HG03159 (cell line): ENCODE data around the gene TIMMDC1.
A peak's percentile ranks its signal among the peaks of the same experiment; 100 is the strongest.

ENCODE experiments used
- ATAC-seq: cut with Tn5 transposase; IDR thresholded peaks from one replicate; pipeline ENCODE4 v1.9.1; 2021; ENCODE audit warnings: mild to moderate bottlenecking, moderate library complexity; ENCODE audit not compliant: unreplicated experiment

Gene TIMMDC1, protein sequence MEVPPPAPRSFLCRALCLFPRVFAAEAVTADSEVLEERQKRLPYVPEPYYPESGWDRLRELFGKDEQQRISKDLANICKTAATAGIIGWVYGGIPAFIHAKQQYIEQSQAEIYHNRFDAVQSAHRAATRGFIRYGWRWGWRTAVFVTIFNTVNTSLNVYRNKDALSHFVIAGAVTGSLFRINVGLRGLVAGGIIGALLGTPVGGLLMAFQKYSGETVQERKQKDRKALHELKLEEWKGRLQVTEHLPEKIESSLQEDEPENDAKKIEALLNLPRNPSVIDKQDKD

DNA sequence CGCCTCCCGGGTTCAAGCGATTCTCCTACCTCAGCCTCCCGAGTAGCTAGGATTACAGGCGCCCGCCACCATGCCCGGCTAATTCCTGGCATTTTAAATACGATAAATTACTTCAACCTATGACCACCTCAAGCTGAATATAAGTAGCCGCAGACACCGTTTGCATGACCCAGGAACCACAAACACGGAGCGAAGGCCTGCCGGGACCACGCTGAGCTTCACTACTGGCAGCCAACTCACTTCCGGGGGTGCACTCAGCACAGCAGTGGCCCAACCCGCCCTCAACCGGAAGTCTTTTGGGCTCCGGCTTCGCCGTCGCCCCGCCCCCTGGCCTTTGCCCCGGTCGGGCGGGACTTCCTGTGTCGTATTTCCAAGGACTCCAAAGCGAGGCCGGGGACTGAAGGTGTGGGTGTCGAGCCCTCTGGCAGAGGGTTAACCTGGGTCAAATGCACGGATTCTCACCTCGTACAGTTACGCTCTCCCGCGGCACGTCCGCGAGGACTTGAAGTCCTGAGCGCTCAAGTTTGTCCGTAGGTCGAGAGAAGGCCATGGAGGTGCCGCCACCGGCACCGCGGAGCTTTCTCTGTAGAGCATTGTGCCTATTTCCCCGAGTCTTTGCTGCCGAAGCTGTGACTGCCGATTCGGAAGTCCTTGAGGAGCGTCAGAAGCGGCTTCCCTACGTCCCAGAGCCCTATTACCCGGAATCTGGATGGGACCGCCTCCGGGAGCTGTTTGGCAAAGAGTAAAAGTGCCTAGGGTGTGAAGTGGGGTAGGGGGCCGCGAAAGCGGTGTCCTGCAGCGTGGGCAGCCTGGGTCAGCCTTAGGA, at the start of gene TIMMDC1:
Gene TIMMDC1, plus strand, starts transcription at position 362 of the 826 bp plus-strand sequence. Its CDS starts 187 bp downstream, at position 549.
- peak; percentile 98 for ATAC-seq

DNA sequence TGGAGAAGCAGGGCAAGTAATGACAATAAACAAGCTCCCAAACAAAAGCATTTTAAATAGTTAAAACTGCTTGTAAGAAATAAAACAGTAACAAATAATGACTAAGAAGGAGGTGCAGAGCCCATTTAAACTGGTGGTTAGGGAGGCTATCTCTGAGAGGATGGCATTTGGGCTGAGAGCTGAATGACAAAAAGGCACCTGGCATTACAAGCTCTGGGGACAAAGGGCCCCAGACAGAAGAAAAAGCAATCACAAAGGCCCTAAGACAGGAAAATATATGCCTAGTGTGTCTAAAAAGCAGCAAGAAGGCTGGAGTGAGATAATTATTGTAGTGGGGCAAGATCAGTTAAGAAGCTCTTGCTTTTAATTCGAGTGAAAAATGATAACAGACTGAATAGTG, 44.5 kb upstream of the TIMMDC1 start:
- no peak for ATAC-seq

DNA sequence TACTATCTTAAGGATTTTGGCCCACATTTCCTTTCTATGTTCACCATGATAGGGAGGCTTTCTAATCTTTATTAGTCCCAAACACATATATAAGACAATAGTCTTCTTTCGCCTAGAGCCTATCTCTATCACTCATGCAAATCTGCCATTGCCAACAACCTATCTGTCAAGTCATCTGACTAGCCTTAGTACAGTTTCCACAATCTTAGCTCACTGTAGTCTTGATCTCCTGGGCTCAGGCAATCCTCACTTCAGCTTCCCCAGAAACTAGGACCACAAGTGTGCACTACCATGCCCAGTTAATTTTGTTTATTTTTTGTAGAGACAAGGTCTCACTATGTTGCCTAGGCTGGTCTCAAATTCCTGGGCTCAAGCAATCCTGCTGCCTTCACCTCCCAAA, 41.9 kb upstream of the TIMMDC1 start:
- ATAC-seq = no peak

DNA sequence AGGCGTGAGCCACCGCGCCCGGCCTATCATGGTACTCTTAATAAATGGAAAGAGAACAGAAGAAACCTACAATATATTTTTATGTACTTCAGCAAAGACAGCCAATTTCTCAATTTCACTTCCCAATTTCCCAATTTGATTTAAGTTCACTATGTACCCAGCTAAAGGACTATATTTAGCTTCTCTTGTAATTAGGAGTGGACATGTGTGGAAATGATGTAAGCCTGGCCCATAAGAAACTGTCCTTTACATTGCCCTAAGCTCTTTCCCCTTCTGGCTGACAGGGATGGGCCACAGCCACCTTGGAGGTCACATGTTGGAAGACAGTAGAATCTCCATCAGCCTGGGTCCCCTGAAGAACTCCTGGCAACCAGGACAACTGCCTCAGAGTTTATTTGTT, 41.1 kb upstream of the TIMMDC1 start:
- no peak for ATAC-seq

DNA sequence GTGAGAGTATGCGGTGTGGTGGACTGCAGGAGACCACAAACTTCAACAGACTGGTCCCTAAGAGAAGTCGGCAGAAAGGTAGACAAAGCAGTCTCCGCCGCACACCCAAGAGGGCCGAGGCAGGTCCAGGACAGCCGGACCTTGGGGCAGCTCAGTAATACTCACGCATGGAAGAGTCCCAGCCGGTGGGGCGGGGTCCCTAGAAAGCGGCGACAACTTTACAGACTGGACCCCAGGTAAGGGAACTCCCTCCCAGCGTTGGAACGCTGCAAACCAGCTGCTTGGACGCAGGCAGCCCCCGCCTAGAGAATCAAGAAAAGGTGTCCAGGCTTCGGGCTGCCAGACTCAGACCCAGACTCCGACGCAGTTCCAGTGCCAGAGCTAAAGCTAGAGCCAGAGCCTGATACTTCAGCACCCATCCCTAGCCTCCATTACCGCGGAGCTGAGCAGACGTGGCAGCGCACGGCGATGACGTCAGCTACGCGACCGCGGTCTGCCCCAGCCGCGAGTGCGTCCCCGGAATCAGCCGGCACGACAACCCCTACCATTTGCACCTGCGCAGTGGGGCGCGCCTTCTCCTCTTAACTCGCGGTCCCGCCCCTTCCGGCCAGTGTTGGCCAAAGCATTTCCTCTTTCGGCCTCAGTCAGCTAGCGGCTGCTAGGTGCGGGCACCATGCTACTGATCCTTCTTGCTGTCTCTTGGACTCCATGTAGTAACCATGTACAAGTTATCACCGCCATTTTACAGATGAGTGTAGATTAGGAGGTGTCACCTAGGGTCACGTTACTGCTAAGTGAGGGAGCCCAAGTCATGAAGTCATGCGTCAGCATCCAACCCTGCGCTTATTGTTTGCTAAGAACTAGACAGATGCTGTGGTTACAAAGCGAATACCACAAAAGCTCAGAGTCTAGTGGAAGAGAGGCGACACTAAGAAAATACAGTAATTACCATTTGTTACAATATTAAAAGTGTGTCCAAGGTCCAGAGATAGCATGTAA, 34.9 kb upstream of the TIMMDC1 start, which contains the start of gene TMEM39A:
Gene TMEM39A, minus strand, starts transcription at position 445 of the 999 bp plus-strand sequence. CDS start 1,541 bp downstream, outside the sequence.
- ATAC-seq = peak; percentile 88

DNA sequence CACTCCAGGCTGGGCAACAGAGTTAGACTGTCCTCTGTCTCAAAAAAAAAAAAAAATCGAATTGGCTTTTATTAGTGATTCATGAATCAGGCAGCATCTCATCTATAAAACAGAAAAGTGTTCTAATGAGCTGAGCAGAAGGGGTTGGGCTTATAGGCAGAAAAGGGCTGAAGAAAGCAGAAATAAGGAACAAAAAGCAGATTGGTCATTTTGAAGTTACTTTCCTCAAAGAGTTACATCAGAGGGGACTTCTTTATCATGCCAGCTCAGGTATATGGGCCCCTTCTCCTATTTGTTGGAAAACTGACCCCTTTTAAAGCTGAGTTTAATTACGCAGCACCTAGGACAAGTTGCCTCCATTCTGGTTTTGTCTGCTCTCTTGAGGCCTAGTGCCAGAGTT, 30.3 kb upstream of the TIMMDC1 start:
- no peak for ATAC-seq

DNA sequence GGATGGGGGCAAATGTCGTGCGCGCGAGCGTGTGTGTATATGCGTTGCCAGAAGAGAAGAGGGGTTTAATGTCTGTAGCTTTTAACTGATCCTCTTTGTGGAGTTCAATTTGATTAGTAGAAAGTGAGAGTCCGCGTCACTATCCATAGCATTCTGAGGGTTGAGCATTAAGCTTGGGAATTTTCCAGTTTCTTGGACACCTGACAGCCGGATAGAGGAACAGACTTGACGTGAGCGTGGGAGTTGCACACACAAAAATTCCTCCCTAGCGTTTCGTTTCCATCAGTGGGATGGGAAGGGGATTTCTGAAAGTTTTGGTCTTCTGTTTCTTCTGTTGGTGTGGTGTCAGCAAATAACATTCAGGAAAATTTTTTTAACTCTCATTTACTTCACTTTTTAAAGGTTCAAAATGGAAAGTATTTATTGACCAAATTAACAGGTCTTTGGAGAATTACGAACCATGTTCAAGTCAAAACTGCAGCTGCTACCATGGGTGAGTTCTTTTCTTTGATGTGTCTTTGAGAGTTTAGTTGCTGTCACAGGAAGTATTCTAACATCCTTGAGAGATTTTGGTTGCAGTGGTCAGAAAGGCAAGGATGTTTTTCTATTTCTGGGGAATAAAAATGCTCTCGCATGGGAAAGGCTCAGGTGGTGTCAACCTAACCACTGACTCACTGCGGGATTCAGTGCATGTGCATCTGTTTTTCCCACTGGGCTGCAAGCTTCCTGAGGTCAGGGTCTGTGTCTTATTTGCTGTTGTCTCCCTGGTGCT, 28.7 kb upstream of the TIMMDC1 start:
- no peak for ATAC-seq

DNA sequence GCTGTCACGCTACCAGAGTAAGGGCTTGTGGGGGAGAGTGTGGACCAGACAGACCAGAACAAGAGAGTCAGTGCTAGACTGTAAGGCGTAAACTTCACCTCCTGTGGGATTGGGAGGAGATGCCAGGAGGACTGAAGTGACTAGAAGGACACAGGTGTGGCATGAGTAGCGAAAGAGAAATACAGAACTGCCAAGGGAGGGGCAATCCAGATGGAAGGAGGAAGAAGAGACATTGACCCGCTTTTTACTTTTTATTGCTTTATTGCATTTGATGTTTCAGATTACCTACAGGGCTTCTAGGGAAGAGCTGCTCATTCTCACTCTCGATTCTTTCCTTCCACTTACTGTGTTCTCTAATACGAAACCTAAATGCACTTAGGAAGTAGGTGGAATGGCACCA, 27.5 kb upstream of the TIMMDC1 start:
- no peak for ATAC-seq

DNA sequence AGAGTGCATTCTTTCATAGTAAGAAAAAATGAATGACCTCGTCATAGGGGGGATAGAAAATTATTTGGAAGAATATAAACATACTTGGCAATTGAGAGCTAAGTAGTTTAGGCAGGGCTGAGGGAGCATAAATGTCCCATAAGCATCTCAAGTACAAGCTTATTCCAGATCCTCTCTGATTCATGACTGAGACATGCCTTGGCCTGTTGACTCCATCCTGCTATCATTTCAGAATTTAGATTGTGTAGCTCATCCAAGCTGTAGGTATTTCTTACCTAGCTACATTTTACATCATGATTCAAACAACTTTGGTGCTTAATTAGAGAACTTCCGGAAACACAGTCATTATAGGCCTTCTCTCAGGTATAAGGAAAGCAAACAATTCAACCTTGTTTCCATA, 17.3 kb upstream of the TIMMDC1 start:
- no peak for ATAC-seq

DNA sequence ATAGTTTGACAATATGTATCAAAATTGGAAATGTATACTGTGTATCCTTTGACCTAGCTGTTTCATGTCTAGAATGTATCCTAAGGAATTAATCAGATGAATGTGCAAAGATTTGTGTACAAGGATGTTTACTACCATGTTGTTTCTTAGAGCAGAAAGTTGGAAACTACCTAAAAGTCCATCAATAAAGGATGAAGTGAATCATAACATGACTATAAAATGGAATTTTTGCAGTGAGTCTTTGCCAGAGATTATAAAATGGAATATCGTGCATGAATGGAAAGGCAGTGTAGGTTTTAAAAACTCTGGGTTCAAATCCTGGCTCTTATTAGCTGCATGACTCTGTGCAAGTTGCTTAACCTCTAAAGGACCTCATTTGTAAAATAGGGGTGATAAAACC, 15.2 kb upstream of the TIMMDC1 start:
- no peak for ATAC-seq

DNA sequence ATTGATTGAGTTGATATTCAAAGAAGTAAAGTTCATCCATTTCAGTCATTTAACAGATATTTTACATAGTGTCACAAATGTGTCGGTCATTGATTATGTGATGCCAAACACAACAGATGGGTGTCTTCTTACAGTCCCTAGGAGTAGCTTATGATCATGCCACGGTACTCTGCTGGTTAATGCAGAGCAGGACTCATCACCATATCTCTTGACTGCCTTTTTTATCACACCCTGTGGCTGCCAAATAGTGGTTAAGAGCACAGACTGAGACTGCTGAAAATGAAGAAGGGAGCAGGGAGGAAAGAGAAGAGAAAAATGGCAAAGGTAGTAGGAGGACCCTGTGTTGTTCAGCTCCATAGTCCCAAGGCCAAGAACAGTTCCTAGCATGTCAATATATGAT, 12.8 kb upstream of the TIMMDC1 start:
- ATAC-seq = no peak

DNA sequence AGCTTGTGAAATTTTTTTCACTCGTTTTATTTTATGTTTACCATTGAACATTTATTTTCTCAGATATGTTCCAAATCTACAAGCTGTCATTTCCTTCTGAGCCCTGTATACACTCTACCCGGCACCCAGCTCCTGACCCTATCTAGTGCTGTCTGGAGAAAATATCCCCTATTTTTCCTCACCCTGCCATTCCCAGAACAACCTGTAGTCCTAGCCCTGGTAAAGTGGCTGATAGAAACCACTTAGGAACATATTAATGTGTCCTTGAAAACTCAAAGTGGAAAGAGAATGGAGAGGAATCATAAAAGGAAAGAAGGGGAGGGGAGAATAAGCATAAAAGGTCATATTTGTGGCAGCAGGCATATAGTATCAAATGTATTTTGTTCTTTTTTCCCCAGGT, 8.2 kb upstream of the TIMMDC1 start:
- no peak for ATAC-seq

DNA sequence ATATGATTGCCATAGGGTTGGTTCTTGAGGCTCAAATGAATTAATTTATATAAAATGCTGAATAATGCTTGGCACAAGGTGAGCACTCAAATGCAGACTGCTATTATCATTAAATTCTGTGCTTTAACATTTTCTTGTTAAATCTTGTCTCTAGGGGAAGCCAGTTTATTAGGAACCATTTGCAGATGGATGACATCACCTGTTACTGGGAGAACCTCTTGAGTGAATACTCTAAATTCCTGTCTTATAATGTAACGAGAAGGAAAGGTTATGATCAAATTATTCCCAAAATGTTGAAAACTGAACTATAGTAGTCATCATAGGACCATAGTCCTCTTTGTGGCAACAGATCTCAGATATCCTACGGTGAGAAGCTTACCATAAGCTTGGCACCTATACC, 6.2 kb upstream of the TIMMDC1 start:
- ATAC-seq = no peak

DNA sequence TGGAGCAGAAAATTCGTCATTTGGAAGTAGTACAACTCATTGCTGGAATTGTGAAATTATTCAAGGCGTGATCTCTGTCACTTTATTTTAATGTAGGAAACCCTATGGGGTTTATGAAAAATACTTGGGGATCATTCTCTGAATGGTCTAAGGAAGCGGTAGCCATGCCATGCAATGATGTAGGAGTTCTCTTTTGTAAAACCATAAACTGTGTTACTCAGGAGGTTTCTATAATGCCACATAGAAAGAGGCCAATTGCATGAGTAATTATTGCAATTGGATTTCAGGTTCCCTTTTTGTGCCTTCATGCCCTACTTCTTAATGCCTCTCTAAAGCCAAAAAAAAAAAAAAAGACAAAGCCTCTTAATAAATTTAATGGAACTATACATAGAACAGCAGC, 5.5 kb upstream of the TIMMDC1 start:
- no peak for ATAC-seq

DNA sequence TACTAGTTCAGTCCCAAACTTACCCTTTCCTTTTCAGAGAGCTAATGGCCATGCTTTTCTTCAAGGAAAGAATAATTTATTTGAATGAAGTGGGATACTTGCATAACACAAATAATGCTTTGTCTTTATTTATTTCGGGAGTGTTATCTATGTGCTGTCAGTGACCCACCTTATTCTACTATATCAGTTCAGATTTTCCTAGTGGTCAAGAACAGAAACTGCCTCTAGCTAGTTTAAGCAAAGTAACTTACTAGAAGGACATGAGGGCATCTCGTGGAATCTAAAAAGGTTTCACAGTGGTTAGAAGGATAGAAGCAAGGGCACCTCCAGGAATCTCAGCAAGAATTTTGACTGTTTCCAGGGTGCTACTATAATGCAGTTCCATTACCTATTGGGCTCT, 3.8 kb upstream of the TIMMDC1 start:
- ATAC-seq = no peak

DNA sequence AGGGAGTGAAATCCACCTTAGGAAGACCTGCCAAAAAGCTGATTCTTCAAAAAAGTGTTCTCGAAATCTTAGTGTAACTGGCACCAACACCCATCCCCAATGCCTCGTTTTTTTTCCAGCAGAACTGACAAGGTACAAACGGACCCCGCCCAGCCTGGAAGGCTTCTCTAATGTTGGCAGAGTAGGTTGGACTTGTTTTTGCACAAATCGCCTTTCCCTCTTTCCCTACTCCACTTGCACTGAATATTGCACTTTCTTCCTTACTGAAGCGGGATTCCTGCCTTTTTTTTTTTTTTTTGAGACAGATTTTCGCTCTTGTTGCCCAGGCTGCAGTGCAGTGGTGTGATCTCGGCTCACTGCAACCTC, 544 bp upstream of the TIMMDC1 start:
- no peak for ATAC-seq

DNA sequence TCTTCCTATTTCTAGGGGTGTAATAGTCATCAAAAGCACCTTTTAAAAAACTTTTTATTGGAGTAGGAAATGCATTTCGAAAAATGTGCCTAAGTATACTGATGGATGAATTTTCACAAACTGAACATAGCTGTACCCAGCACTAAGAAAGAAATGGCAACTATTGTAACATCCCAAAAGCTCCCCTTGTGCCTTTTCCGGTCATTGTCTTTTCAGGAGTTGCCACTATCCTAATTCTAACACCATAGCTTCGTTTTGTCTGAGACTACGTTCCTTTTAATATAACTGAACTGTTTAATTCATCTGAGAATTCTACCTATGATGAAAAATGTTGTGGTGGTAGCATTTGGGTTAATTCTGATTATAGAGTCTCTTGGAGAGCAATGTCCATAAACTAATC, 1.9 kb downstream of the TIMMDC1 start:
- no peak for ATAC-seq

DNA sequence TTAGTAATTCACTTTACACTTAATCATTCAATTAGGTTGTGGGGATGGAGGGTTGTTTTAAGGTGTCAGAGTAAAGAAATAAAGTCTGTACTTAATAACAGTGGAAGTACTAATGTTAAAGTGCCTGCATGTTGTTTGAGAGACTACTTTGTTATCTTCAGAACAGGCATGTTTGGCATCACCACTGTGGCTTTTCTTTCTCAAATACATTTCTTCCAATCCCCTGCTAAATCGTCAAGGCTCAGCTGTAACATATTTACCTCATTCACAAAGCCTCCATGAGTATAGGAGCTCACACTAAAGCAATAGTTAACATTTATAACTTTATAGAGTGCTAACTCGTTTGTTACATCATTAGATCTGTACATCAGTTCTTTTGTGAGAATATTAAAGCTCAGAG, 2.6 kb downstream of the TIMMDC1 start:
- no peak for ATAC-seq

DNA sequence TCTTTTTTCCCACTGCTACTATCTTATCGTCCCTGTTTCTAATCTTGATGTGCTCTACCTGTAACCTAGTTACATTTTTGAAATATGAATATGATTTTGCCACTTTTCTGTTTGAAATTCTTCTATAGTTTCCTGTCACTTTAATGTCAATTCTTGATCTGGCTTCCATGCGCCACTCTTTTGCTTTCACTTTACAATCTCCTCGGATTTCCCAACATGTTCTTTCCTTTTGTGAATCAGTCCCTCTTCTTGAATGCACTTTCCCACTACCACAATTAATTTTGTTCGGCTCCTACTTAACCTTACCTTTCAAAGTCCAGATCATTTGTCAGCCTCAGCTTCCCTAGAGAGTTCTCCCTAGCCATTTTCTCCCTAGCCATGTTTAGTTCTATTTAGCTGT, 8.3 kb downstream of the TIMMDC1 start:
- ATAC-seq = no peak

DNA sequence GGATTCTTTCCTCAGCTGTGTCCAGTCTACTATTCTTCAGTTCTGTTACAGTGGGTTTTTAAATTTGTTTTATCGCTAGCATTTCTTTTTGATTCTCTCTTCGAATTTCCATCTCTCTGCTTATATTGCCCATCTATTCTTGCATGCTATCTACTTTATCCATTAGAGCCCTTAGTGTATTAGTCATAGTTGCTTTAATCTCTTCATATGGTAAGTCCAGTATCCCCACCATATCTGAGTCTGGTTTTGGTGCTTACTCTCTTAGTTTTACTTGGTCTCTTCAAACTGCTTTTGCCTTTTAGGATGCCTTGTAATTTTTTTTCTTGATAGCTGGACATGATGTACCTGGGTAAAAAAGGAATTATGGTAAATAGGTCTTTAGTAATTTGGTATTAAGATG, 9.1 kb downstream of the TIMMDC1 start:
- ATAC-seq = no peak
